GM21529 (cell line): ENCODE data around the gene SSRP1.
"Not testable (repeated sequence)": the region's sequence is repeated elsewhere in the genome, so short reads cannot be mapped to it uniquely, and the experiment has no call there.

Experiments
- ATAC-seq: cut with Tn5 transposase; IDR thresholded peaks from one replicate; pipeline ENCODE4 v1.9.1; 2021; ENCODE audit not compliant: unreplicated experiment

Gene SSRP1

GRCh38 chr11:57335343-57336110, at the start of gene SSRP1:
TSS of gene SSRP1 (minus strand) at chr11:57335892. CDS start at chr11:57335121, 771 bp downstream.
- ATAC-seq, result peak; percentile 98

- ATAC-seq, result no peak
Observed at GRCh38 chr11:57380975-57381374, 45.3 kb upstream of the SSRP1 start, which contains the start of gene PRG3. TSS of gene PRG3 (minus strand) at chr11:57381150. CDS start at chr11:57380708, 442 bp downstream.

- no peak for ATAC-seq
Observed at GRCh38 chr11:57379732-57380131, 44.0 kb upstream of the SSRP1 start.

- no peak for ATAC-seq
Observed at GRCh38 chr11:57378186-57378585, 42.5 kb upstream of the SSRP1 start.

GRCh38 chr11:57377107-57377506, 41.4 kb upstream of the SSRP1 start:
- no peak for ATAC-seq

- ATAC-seq, result no peak
Observed at GRCh38 chr11:57376095-57377090, 40.7 kb upstream of the SSRP1 start.

- ATAC-seq, result no peak
Observed at GRCh38 chr11:57375490-57375889, 39.8 kb upstream of the SSRP1 start.

GRCh38 chr11:57374966-57375365, 39.3 kb upstream of the SSRP1 start:
- ATAC-seq, result no peak

GRCh38 chr11:57373146-57373545, 37.5 kb upstream of the SSRP1 start:
- no peak for ATAC-seq

GRCh38 chr11:57370941-57371340, 35.2 kb upstream of the SSRP1 start:
- no peak for ATAC-seq

- no peak for ATAC-seq
Observed at GRCh38 chr11:57370251-57370650, 34.6 kb upstream of the SSRP1 start.

- ATAC-seq, result no peak
Observed at GRCh38 chr11:57368845-57369232, 33.1 kb upstream of the SSRP1 start.

GRCh38 chr11:57368106-57368844, 32.6 kb upstream of the SSRP1 start:
- ATAC-seq, result no peak

GRCh38 chr11:57364851-57365660, 29.4 kb upstream of the SSRP1 start:
- ATAC-seq, result no peak

GRCh38 chr11:57363131-57364080, 27.7 kb upstream of the SSRP1 start:
- ATAC-seq, result no peak

GRCh38 chr11:57361926-57362325, 26.2 kb upstream of the SSRP1 start:
- ATAC-seq, result no peak

GRCh38 chr11:57361420-57361819, 25.7 kb upstream of the SSRP1 start:
- not testable (repeated sequence) for ATAC-seq

- ATAC-seq, result no peak
Observed at GRCh38 chr11:57360991-57361390, 25.3 kb upstream of the SSRP1 start.
